Spleen (tissue), 11 donors: ENCODE data around the gene SPRN. TPM values are rescaled to one million over a fixed set of nuclear protein-coding genes. Genes with fewer than 3 reads are reported as not detected.

Experiments used
- DNase-seq: peaks from one replicate; pipeline ENCODE4 v3.0.0-alpha.2; 2020
- H3K27ac ChIP-seq, 8 donors: fragments of 200-600 bp; sonication (generic) in 7 of 8; 1 replicate in 4 of 8; 2 replicates in 4 of 8; pipeline versions ENCODE4 v1.5.0 to v1.8.0; 2016 to 2021; ENCODE audit warnings: inconsistent platforms in 4 of 8, mild to moderate bottlenecking in 4 of 8, moderate library complexity in 1 of 8
- H3K27me3 ChIP-seq, 7 donors: fragments of 200-600 bp; sonication (generic) in 6 of 7; replicated peaks in 1 of 7; 1 replicate in 4 of 7; 2 replicates in 3 of 7; pipeline versions ENCODE4 v1.5.0 to v1.8.0; 2016 to 2021; ENCODE audit warnings: inconsistent platforms in 3 of 7, mild to moderate bottlenecking in 1 of 7
- H3K36me3 ChIP-seq, 6 donors: fragments of 200-600 bp; sonication (generic) in 5 of 6; 1 replicate in 4 of 6; 2 replicates in 2 of 6; pipeline versions ENCODE4 v1.5.0 to v1.8.0; 2016 to 2021; ENCODE audit warnings: inconsistent platforms in 2 of 6
- H3K4me1 ChIP-seq, 6 donors: fragments of 200-600 bp; sonication (generic) in 5 of 6; 1 replicate in 3 of 6; 2 replicates in 3 of 6; pipeline versions ENCODE4 v1.5.0 to v1.8.0; 2016 to 2021; ENCODE audit warnings: inconsistent platforms in 3 of 6
- H3K4me3 ChIP-seq, 8 donors: fragments of 200-600 bp; sonication (generic) in 7 of 8; 1 replicate in 4 of 8; 2 replicates in 4 of 8; pipeline versions ENCODE4 v1.5.0 to v1.8.0; 2016 to 2021; ENCODE audit warnings: inconsistent platforms in 4 of 8, mild to moderate bottlenecking in 4 of 8, moderate library complexity in 2 of 8
- H3K9me3 ChIP-seq, 8 donors: fragments of 200-600 bp; sonication (generic) in 7 of 8; 1 replicate in 4 of 8; 2 replicates in 4 of 8; pipeline versions ENCODE4 v1.5.0 to v1.8.0; 2016 to 2021; ENCODE audit warnings: inconsistent platforms in 4 of 8
- POLR2A ChIP-seq, 3 donors: fragments of 450-650 bp; IDR thresholded peaks; one replicate each; pipeline ENCODE4 v1.5.1; 2017; ENCODE audit warnings: antibody characterized with exemption in 3 of 3, mild to moderate bottlenecking in 1 of 3
- POLR2AphosphoS5 ChIP-seq, 3 donors: sonication (generic); formaldehyde crosslinking; IDR thresholded peaks; one replicate each; pipeline ENCODE4 v1.5.1; 2017; ENCODE audit warnings: antibody characterized with exemption in 3 of 3
- WGBS, 5 donors: extraction: QIAGEN DNeasy Blood & Tissue Kit in 3 of 5; methylation state at CpG; one replicate each; pipeline versions ENCODE4 v1.1.5 to v1.1.7; 2013 to 2018; 5-methylcytosine and 5-hydroxymethylcytosine counted together
- intact Hi-C: fragments of 100-400 bp; cut with DNase I; formaldehyde crosslinking; loops from one replicate; pipeline ENCODE4 v1.15.0; 2023; ENCODE audit warnings: low total_unique reads
- polyA plus RNA-seq, 3 donors: library from polyadenylated mRNA; stranded (reverse); fragments of 200-250 nt; gene quantifications; one replicate each; pipeline ENCODE4 v1.2.1, GENCODE V29; 2013
- total RNA-seq, 7 donors: library from RNA; depleted of rRNA in 3 of 7; stranded (reverse); fragments of >200 nt in 3 of 7; fragmentation: NEBNext Ultra II Directional in 4 of 7; extraction: Animal tissue kit (Norgen Biotek cat#: 25700) in 4 of 7; gene quantifications; one replicate each; pipeline versions ENCODE4 v1.1.0 to v1.2.1, GENCODE V29; 2016 to 2021
- TF ChIP-seq, protein P1 (sequence below), 11 experiments: fragments of 200-600 bp in 7 of 11; fragments of 450-650 bp in 4 of 11; sonication (generic) in 4 of 11; IDR thresholded peaks in 8 of 11; conservative IDR thresholded peaks in 3 of 11; 1 replicate in 7 of 11; 2 replicates in 4 of 11; pipeline versions ENCODE4 v1.4.0 to v1.8.0; 2016 to 2021; ENCODE audit warnings: antibody characterized with exemption in 11 of 11, inconsistent platforms in 4 of 11, mild to moderate bottlenecking in 1 of 11
- donor health status: healthy with polysubstance abuse.
- donor health status: DM: no; HTN: no; CAD: no; lungs with moderate emphysema.
- donor health status: DM: no; HTN: no; CAD: no.
- donor health status: Bipolar disorder and iron deficiency.
- donor health status: healthy.
- donor health status: DM: no; HTN: no; CAD: no.
- donor health status: DM: yes; HTN: yes; CAD: no.

SPRN gene
- total and polyA plus RNA-seq, 10 donors: 0.14 to 0.58 (median 0.21) TPM; not detected in 4

DNA sequence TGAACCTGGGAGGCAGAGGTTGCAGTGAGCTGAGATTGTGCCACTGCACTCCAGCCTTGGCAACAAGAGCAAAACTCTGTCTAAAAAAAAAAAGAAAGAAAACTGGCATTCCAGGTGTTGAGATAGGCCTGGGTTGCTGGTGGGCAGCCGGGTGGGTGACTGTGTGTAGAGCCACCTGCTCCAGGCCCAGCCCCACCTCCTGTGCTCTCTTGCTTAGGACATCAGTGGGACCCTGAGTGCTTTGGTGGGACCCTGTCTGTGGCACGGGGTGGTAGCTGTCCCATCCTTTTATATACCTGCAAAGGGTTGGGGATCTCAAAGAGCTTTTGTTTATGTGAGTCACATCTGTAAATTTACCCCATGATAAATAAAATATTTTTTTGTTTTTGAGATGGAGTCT, 39.2 kb downstream of the SPRN start:
- no peak overlapping the region for H3K4me3 ChIP-seq
- 91 to 97% (median 93%) methylated on average over 2 of the region's 2 CpGs for WGBS, 5 donors
- no peaks in the 10 kb centered on the region for H3K27me3 ChIP-seq
- TF ChIP-seq POLR2A (IDR thresholded peaks at IDR 0.05) (no peak), POLR2AphosphoS5 (IDR thresholded peaks at IDR 0.05) (no peak)
- TF ChIP-seq, protein P1, sequence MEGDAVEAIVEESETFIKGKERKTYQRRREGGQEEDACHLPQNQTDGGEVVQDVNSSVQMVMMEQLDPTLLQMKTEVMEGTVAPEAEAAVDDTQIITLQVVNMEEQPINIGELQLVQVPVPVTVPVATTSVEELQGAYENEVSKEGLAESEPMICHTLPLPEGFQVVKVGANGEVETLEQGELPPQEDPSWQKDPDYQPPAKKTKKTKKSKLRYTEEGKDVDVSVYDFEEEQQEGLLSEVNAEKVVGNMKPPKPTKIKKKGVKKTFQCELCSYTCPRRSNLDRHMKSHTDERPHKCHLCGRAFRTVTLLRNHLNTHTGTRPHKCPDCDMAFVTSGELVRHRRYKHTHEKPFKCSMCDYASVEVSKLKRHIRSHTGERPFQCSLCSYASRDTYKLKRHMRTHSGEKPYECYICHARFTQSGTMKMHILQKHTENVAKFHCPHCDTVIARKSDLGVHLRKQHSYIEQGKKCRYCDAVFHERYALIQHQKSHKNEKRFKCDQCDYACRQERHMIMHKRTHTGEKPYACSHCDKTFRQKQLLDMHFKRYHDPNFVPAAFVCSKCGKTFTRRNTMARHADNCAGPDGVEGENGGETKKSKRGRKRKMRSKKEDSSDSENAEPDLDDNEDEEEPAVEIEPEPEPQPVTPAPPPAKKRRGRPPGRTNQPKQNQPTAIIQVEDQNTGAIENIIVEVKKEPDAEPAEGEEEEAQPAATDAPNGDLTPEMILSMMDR (IDR thresholded peaks at IDR 0.05 in 8 of 11, conservative IDR thresholded peaks at IDR 0.05 in 3 of 11): no peak
- H3K9me3 ChIP-seq: no peaks in the 10 kb centered on the region
- H3K4me1 ChIP-seq: peaks cover 24 to 54% (median 44%) of the 10 kb centered on the region in 6 donors
- intact Hi-C loops: no loop called here
- H3K36me3 ChIP-seq: peaks cover 0 to 30% (median 5%) of the 10 kb centered on the region in 6 donors
- H3K27ac ChIP-seq: no peak overlapping the region
- peak; percentile 48 for DNase-seq

DNA sequence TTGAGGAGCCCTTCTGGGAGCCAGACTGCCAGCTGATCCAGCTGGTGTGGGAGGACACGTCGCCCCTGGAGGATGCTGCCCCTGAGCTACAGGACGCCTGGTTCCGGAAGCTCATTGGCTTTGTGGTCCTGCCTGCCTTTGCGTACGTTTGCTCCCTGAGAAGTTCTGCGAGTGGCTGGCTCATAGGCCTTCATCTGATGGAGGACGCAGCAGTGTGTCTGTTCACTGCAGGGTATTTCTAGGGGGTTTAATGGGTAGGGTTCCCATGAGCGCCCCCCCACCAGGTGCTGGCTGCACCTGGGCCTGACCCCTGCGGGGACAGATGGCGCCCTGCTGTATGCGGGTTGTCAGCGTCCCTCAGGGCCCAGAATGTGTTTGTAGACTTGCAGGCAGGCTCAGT, 40.4 kb downstream of the SPRN start:
- peaks cover 23 to 53% (median 42%) of the 10 kb centered on the region in 6 donors for H3K4me1 ChIP-seq
- peak; percentile 68 for DNase-seq
- intact Hi-C loops: no loop called here
- peaks cover 0 to 7% (median 0%) of the 10 kb centered on the region in 7 donors for H3K27me3 ChIP-seq
- WGBS, 5 donors: 88 to 98% (median 90%) methylated on average over 9 to 13 of the region's 13 CpGs
- no peak overlapping the region for H3K4me3 ChIP-seq
- H3K9me3 ChIP-seq: no peaks in the 10 kb centered on the region
- no peak for TF ChIP-seq POLR2A (IDR thresholded peaks at IDR 0.05)
- TF ChIP-seq, protein P1 (IDR thresholded peaks at IDR 0.05 in 8 of 11, conservative IDR thresholded peaks at IDR 0.05 in 3 of 11): no peak
- TF ChIP-seq POLR2AphosphoS5 (IDR thresholded peaks at IDR 0.05): no peak
- H3K36me3 ChIP-seq: peaks cover 0 to 30% (median 5%) of the 10 kb centered on the region in 6 donors
- no peak overlapping the region for H3K27ac ChIP-seq

DNA sequence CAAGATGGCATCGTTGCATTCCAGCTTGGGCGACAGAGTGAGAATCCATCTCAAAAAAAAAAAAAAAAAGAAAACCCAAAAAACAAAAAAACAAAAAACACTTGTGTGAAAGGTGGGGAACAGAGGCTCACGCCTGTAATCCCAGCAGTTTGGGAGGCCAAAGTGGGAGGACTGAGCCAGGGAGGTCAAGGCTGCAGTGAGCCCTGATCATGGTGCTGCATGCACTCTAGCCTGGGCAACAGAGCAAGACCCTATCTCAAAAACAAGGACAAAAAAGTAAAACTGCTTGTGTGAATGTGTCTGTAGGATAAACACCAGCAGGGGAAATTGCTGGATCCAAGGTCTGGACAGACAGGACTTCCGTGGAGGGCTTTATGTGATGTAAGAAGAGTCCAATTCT, 40.9 kb downstream of the SPRN start:
- H3K4me1 ChIP-seq: peaks cover 23 to 48% (median 37%) of the 10 kb centered on the region in 6 donors
- whole genome bisulfite sequencing, 5 donors: 92 to 98% (median 96%) methylated on average over 4 of the region's 4 CpGs
- H3K27ac ChIP-seq: no peak overlapping the region
- intact Hi-C loops: no loop called here
- peaks cover 0 to 30% (median 5%) of the 10 kb centered on the region in 6 donors for H3K36me3 ChIP-seq
- TF ChIP-seq, protein P1 (IDR thresholded peaks at IDR 0.05 in 8 of 11, conservative IDR thresholded peaks at IDR 0.05 in 3 of 11): no peak
- TF ChIP-seq POLR2A (IDR thresholded peaks at IDR 0.05): no peak
- no peak for TF ChIP-seq POLR2AphosphoS5 (IDR thresholded peaks at IDR 0.05)
- peak; percentile 37 for DNase-seq
- no peak overlapping the region for H3K4me3 ChIP-seq
- H3K27me3 ChIP-seq: peaks cover 0 to 8% (median 0%) of the 10 kb centered on the region in 7 donors
- no peaks in the 10 kb centered on the region for H3K9me3 ChIP-seq

- H3K9me3 ChIP-seq: no peaks in the 10 kb centered on the region
- H3K27me3 ChIP-seq: peaks cover 0 to 13% (median 0%) of the 10 kb centered on the region in 7 donors
- peaks cover 0 to 30% (median 5%) of the 10 kb centered on the region in 6 donors for H3K36me3 ChIP-seq
- peak overlapping the region in 3 of 8 donors; percentile 1 to 49 (median 11) for H3K27ac ChIP-seq
- peak overlapping the region in 2 of 8 donors; percentile 14 to 38 for H3K4me3 ChIP-seq
- no peak for TF ChIP-seq POLR2A (IDR thresholded peaks at IDR 0.05)
- TF ChIP-seq, protein P1 (IDR thresholded peaks at IDR 0.05 in 8 of 11, conservative IDR thresholded peaks at IDR 0.05 in 3 of 11): no peak
- no peak for TF ChIP-seq POLR2AphosphoS5 (IDR thresholded peaks at IDR 0.05)
- intact Hi-C loops: no loop called here
- WGBS, 5 donors: 29 to 55% (median 45%) methylated on average over 7 to 8 of the region's 8 CpGs
- peak; percentile 78 for DNase-seq
- H3K4me1 ChIP-seq: peaks cover 20 to 46% (median 40%) of the 10 kb centered on the region in 6 donors
Observed at GRCh38 chr10:133381036-133381435, 43.4 kb downstream of the SPRN start.
